GM13977 (cell line): ENCODE measurements around the gene TP73.

ENCODE experiments used
- DNase-seq: peaks from one replicate; pipeline ENCODE4 v3.0.0; 2012; ENCODE audit warnings: low spot score
- in situ Hi-C: fragments of 300-500 bp; cut with MboI; formaldehyde crosslinking; loops from one replicate; pipeline ENCODE4 v1.12.0; 2022; ENCODE audit warnings: low sequenced_read_pairs, low pct_unique_long_range_greater_than_20kb, mixed read lengths, inconsistent platforms; ENCODE audit not compliant: unreplicated experiment
- TF ChIP-seq, protein P1 (sequence below): IDR thresholded peaks from 2 replicates; pipeline ENCODE4 v1.5.1; 2012; ENCODE audit warnings: mild to moderate bottlenecking, control low read depth; ENCODE audit not compliant: insufficient read depth; ENCODE audit errors: extremely low read depth, missing control alignments

The TP73 gene

GRCh38 chr1:3641046-3641760 lies 11.1 kb upstream of the TP73 start:
- DNase-seq: no peak
- TF ChIP-seq, protein P1, sequence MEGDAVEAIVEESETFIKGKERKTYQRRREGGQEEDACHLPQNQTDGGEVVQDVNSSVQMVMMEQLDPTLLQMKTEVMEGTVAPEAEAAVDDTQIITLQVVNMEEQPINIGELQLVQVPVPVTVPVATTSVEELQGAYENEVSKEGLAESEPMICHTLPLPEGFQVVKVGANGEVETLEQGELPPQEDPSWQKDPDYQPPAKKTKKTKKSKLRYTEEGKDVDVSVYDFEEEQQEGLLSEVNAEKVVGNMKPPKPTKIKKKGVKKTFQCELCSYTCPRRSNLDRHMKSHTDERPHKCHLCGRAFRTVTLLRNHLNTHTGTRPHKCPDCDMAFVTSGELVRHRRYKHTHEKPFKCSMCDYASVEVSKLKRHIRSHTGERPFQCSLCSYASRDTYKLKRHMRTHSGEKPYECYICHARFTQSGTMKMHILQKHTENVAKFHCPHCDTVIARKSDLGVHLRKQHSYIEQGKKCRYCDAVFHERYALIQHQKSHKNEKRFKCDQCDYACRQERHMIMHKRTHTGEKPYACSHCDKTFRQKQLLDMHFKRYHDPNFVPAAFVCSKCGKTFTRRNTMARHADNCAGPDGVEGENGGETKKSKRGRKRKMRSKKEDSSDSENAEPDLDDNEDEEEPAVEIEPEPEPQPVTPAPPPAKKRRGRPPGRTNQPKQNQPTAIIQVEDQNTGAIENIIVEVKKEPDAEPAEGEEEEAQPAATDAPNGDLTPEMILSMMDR: no peak
- in situ Hi-C loops: no loop called here

DNA sequence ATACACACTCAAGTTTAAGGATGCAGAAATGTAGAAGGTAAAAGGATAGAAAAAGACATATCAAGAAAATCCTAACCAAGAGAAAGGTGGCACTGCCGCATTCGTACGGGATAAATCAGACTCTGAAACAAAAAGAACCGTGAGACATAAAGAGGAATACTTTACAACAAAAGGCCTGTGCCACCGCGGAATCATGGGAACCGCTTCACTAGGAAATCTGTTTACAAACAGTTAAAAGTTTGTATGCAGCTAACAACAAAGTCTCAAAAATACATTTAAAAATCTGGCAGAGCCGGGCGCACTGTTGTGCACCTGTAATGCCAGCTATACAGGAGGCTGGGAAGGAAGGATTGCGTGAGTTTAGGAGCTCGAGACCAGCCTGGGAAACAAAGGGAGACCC lies 10.5 kb upstream of the TP73 start:
- in situ Hi-C loops: no loop called here

DNA sequence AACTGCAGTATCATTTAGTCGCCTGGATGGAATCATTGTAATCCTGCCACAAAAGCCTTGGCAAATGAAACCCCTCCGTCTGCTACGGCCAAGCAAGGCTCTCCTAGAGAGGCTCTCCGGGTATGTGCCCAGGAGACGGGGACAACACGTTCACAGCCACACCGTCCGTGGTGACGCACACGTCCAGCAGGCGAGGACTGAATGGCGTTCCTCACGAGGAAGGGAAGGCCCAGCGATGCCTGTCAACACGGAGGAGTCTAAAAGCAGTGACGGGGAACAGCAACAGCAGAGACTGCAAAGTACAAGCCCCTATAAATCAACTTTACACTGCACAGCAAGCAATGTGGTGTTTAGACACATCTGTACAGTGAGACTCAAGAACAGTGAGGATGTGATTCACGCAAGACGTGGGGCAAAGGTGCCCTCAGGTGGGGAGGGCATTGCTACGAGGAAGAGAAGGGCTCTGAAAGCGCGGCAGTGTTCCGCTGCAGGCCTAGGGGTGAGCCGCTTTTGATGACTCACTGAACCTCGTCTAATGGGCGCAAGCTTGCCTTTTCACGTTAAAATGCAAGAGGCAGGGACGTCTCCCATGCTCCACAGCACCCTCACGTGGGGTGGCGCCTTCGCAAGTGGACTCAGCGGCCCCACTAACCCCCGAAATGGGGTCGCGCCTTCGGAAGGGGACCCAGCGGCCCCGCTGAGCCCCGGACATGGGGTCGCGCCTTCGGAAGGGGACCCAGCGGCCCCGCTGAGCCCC lies 9.2 kb upstream of the TP73 start:
- TF ChIP-seq, protein P1: no peak
- DNase-seq: no peak
- in situ Hi-C loops: no loop called here

More for the DNA sequence above, 10.5 kb upstream of the TP73 start:
- TF ChIP-seq, protein P1: no peak
- no peak for DNase-seq

DNA sequence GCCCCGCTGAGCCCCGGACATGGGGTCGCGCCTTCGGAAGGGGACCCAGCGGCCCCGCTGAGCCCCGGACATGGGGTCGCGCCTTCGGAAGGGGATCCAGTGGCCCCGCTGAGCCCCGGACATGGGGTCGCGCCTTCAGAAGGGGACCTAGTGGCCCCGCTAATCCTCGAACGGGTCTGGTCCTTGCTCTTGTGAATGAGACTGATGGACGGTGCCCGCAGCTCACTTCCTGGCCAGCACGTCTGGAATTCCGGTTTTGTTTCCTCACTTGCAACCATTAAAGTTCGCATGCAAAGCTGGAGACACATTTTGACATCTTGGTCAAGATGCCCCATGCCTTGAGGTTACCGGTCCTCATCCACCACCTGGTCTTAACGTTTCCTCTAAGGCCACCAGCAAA lies 8.0 kb upstream of the TP73 start:
- in situ Hi-C loops: no loop called here
- TF ChIP-seq, protein P1: no peak
- DNase-seq: no peak

GRCh38 chr1:3645247-3645646 lies 7.1 kb upstream of the TP73 start:
- no peak for DNase-seq
- in situ Hi-C loops: no loop called here
- TF ChIP-seq, protein P1: no peak

DNA sequence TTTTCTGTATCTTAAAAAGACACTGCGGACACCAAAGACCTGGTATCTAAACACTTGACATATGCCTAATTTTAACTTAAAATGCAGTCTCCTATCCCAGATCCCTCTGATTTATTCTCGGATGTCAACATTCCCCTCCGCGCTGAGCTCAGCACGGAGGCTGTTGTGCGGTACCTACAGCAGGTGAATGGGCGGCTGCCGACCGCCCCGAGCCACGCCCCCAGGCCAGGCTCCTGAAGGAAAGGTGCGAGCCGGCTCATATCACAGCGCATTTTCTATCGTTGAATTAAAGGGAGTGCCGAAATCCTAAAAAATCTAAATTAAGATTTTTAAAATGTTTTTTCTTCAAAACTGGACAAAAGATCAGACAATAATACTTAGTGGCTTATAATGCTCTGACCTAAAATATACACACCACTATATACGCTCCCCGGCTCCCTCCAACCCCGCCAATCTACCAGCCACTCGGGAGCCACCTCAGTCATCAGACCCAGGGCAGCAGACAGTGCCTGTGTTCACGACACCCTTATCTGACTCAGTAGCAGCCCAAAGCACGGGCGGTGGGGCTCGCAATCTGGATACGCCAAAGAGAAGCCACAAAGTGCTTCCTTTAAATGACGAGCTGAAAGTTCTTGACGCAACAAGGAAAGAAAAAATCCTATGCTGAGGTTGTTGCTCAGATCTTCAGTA lies 6.5 kb upstream of the TP73 start:
- no peak for DNase-seq
- in situ Hi-C loops: no loop called here
- TF ChIP-seq, protein P1: no peak
